AG09309 (cell line): ENCODE results near the gene RHEBL1.

ENCODE experiments used
- DNase-seq: peaks from one replicate; pipeline ENCODE4 v3.0.0-alpha.2; 2010; ENCODE audit warnings: low read depth
- H3K4me3 ChIP-seq: 2 replicates; pipeline ENCODE4 v1.5.1; 2011; ENCODE audit warnings: mild to moderate bottlenecking, low read depth, low read length, moderate library complexity; ENCODE audit not compliant: control insufficient read depth
- TF ChIP-seq, protein P1 (sequence below): IDR thresholded peaks from 2 replicates; pipeline ENCODE4 v1.5.1; 2011; ENCODE audit warnings: mild to moderate bottlenecking, low read depth, low read length, inconsistent platforms; ENCODE audit not compliant: insufficient read depth, control insufficient read depth; ENCODE audit errors: missing control alignments

RHEBL1 gene

GRCh38 chr12:49021292-49021915, 48.4 kb downstream of the RHEBL1 start:
- TF ChIP-seq, protein P1, sequence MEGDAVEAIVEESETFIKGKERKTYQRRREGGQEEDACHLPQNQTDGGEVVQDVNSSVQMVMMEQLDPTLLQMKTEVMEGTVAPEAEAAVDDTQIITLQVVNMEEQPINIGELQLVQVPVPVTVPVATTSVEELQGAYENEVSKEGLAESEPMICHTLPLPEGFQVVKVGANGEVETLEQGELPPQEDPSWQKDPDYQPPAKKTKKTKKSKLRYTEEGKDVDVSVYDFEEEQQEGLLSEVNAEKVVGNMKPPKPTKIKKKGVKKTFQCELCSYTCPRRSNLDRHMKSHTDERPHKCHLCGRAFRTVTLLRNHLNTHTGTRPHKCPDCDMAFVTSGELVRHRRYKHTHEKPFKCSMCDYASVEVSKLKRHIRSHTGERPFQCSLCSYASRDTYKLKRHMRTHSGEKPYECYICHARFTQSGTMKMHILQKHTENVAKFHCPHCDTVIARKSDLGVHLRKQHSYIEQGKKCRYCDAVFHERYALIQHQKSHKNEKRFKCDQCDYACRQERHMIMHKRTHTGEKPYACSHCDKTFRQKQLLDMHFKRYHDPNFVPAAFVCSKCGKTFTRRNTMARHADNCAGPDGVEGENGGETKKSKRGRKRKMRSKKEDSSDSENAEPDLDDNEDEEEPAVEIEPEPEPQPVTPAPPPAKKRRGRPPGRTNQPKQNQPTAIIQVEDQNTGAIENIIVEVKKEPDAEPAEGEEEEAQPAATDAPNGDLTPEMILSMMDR: no peak
- DNase-seq: no peak
- no peak overlapping the region for H3K4me3 ChIP-seq

- TF ChIP-seq, protein P1: no peak
- H3K4me3 ChIP-seq: no peak overlapping the region
- DNase-seq: no peak
Observed at GRCh38 chr12:49020441-49020840, 49.3 kb downstream of the RHEBL1 start.

DNA sequence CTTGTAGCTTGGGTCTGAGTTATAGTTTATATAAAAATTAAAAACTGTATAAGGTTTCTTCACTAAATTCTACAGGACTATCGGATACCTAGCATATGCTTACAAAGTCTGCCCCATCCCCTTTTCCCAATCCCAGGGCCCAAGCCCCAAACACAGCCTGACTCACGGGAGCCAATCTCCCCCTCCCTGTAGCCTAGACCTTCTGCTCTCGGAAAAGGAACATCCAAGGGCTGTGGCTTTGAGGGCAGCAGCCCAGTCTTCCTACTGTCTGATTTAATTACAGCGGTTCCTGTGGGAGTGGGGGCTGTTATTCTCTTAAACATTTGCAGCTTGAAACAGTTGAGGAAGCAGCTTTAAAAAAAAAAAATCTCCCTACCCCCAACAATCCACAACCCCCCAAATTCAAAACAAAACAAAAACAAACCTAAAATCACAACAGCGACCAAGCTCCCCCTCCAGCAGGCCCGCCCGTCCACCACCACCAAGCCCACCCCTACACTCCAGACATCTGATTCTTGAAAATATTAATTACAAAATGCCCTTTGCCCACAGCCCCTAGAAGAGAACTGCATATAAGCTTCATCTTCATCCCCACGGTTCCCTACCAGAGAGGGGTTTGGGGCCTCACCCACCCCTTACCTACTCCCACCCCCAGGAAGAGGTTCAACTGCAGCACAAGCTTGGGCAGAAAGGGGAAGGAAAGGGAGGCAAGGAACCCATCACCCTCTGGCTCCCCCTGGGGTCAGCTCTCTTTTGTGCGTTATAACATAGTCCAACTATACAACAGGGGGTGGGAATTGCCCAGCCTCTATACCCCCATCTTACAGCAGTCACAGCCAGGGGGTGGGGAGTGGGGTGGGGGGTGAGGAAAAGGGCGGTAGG, 50.1 kb downstream of the RHEBL1 start:
- DNase-seq: no peak
- H3K4me3 ChIP-seq: no peak overlapping the region
- TF ChIP-seq, protein P1: peak; percentile 34

- TF ChIP-seq, protein P1: no peak
- H3K4me3 ChIP-seq: peak overlapping the region; percentile 48
- DNase-seq: no peak
Observed at GRCh38 chr12:49019120-49019430, 50.7 kb downstream of the RHEBL1 start.

- TF ChIP-seq, protein P1: peak; percentile 69
- H3K4me3 ChIP-seq: peak within 1 kb of the TSS; percentile 48
Observed at GRCh38 chr12:49018261-49019119, 51.3 kb downstream of the RHEBL1 start, which contains the start of gene PRKAG1. Gene PRKAG1 (minus strand): TSS chr12:49018776. CDS start chr12:49018740, 36 bp downstream.

DNA sequence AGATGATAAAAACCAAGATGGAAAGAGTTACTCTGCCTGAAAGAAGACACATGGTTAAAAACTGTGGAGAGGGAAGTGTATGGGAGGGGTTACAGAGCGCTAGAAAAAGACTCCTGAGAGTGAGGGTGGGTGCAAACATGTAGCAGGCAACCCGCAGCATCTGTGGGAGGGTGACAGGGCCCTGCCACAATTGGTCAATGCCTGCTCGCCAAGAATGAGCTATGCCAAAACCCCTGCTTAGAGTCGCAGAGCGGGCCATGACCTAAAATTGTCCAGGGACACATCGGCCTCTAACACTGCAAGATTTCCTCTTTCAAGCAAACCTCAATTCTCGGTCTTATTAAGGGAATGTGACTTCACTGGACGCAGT, 51.9 kb downstream of the RHEBL1 start:
- DNase-seq: no peak
- TF ChIP-seq, protein P1: no peak
- peak overlapping the region; percentile 48 for H3K4me3 ChIP-seq

More at GRCh38 chr12:49018261-49019119, 51.3 kb downstream of the RHEBL1 start, which contains the start of gene PRKAG1:
- DNase-seq: peak; percentile 86
